ENCODE data around the gene HTR4.

Gene HTR4

DNA sequence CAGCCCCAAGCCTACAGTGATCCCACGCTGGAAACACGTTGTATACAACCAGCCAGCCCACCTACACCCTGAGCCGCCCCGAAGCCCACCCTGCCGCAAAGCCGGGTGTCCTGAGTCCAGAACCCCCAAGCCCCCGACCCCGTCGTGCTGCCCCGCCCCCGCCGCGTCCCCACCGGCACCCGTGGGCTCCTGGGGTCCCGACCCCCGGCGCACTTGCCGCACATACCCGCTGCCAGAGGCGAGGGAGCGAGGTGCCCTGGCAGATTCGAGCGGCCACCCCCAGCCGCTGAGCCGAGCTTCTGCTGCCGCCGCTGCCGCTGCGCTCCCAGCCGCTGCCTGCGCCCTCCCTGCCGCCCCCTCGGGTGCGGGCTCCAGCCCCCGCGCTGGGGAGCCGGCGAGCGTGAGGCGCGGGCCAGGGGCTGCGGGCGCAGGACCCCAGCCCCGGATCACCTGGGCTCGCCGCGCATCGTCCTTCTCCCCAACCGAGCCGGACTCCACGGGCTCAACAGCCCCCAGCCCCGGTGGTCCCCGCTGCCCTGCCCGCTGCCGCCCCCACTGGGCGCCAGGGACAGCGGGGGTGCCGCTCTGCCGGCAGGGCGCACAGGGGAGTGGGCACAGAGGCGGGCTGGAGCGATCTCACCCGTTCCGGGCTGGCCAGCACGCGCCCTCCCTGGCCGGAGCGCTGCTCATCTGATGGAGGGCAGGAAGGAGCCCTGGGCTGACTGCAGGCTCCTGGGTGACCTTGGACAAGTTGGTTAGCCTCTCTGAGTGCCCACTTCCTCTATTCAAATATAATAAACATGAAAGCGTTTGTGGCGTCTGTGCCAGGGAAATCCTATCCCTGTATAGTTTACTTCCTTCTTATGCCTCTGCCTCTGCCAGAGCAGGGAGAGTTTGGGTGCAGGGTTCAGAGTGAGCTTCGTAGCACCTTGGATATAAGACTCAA lies at the start of gene HTR4:
HTR4 (minus strand) TSS at position 692 of the 946 bp plus-strand sequence. CDS start 17,513 bp downstream, outside the sequence.
- H3K9me3 ChIP-seq (ENCODE audit: insufficient read depth, low read depth, low read length) = no peaks in the 10 kb centered on the region
- H3K4me1 ChIP-seq (ENCODE audit: insufficient read depth, low read length, poor library complexity, severe bottlenecking) = no peaks in the 10 kb centered on the region
- no peak for TF ChIP-seq CTCF (conservative IDR thresholded peaks at IDR 0.05; ENCODE audit: low read length)
- no peak for TF ChIP-seq EZH2phosphoT487 (IDR thresholded peaks at IDR 0.05; ENCODE audit: borderline replicate concordance)
- no peak within 1 kb of the TSS for H3K9ac ChIP-seq (ENCODE audit: low read depth, low read length, poor library complexity, severe bottlenecking)
- no peak within 1 kb of the TSS for H3K4me3 ChIP-seq (ENCODE audit: low read length, poor library complexity, severe bottlenecking)
- no peaks in the 10 kb centered on the region for H3K79me2 ChIP-seq (ENCODE audit: insufficient read depth, low read length)
- peaks cover 6% of the 10 kb centered on the region for H3K27me3 ChIP-seq (ENCODE audit: insufficient read depth, low read length, poor library complexity, severe bottlenecking)
- H2AFZ ChIP-seq (ENCODE audit: low read length) = no peak within 1 kb of the TSS
- no peaks in the 10 kb centered on the region for H4K20me1 ChIP-seq (ENCODE audit: insufficient read depth, low read length, poor library complexity, severe bottlenecking)
- H3K4me2 ChIP-seq (ENCODE audit: low read depth, low read length, poor library complexity, severe bottlenecking) = no peak within 1 kb of the TSS
- H3K36me3 ChIP-seq (ENCODE audit: insufficient read depth, low read length) = no peaks in the 10 kb centered on the region
- no peaks in the 10 kb centered on the region for H3K9me2 ChIP-seq (replicated peaks; ENCODE audit: low read depth, low read length)
- no peaks in the 10 kb centered on the region for H3F3A ChIP-seq (ENCODE audit: low read depth)

- H3K79me2 ChIP-seq (ENCODE audit: insufficient read depth, low read length) = no peaks in the 10 kb centered on the region
- H3K4me2 ChIP-seq (ENCODE audit: low read depth, low read length, poor library complexity, severe bottlenecking) = no peak overlapping the region
These were observed 47.8 kb upstream of the HTR4 start for GRCh38 chr5:148702019-148702596.

GRCh38 chr5:148699028-148699427 lies 44.7 kb upstream of the HTR4 start:
- H4K20me1 ChIP-seq (ENCODE audit: insufficient read depth, low read length, poor library complexity, severe bottlenecking) = no peaks in the 10 kb centered on the region
- H2AFZ ChIP-seq (ENCODE audit: low read length) = no peak overlapping the region
- no peaks in the 10 kb centered on the region for H3F3A ChIP-seq (ENCODE audit: low read depth)
- no peak overlapping the region for H3K9ac ChIP-seq (ENCODE audit: low read depth, low read length, poor library complexity, severe bottlenecking)
- H3K36me3 ChIP-seq (ENCODE audit: insufficient read depth, low read length) = no peaks in the 10 kb centered on the region
- H3K27me3 ChIP-seq (ENCODE audit: insufficient read depth, low read length, poor library complexity, severe bottlenecking) = no peaks in the 10 kb centered on the region
- no peak overlapping the region for H3K4me3 ChIP-seq (ENCODE audit: low read length, poor library complexity, severe bottlenecking)
- no peaks in the 10 kb centered on the region for H3K4me1 ChIP-seq (ENCODE audit: insufficient read depth, low read length, poor library complexity, severe bottlenecking)
- no peaks in the 10 kb centered on the region for H3K9me3 ChIP-seq (ENCODE audit: insufficient read depth, low read depth, low read length)
- TF ChIP-seq EZH2phosphoT487 (IDR thresholded peaks at IDR 0.05; ENCODE audit: borderline replicate concordance) = no peak
- no peak for TF ChIP-seq CTCF (conservative IDR thresholded peaks at IDR 0.05; ENCODE audit: low read length)
- no peak overlapping the region for H3K4me2 ChIP-seq (ENCODE audit: low read depth, low read length, poor library complexity, severe bottlenecking)
- H3K79me2 ChIP-seq (ENCODE audit: insufficient read depth, low read length) = no peaks in the 10 kb centered on the region
- no peaks in the 10 kb centered on the region for H3K9me2 ChIP-seq (replicated peaks; ENCODE audit: low read depth, low read length)

More at GRCh38 chr5:148702019-148702596, 47.8 kb upstream of the HTR4 start:
- Histone ChIP-seq H4K20me1 (ENCODE audit: insufficient read depth, low read length, poor library complexity, severe bottlenecking) (no peaks in the 10 kb centered on the region), H3K4me1 (ENCODE audit: insufficient read depth, low read length, poor library complexity, severe bottlenecking) (no peaks in the 10 kb centered on the region), H3K4me3 (ENCODE audit: low read length, poor library complexity, severe bottlenecking) (no peak overlapping the region), H3K9ac (ENCODE audit: low read depth, low read length, poor library complexity, severe bottlenecking) (no peak overlapping the region), H3K36me3 (ENCODE audit: insufficient read depth, low read length) (no peaks in the 10 kb centered on the region), H3F3A (ENCODE audit: low read depth) (no peaks in the 10 kb centered on the region), H2AFZ (ENCODE audit: low read length) (no peak overlapping the region), H3K9me3 (ENCODE audit: insufficient read depth, low read depth, low read length) (no peaks in the 10 kb centered on the region), H3K9me2 (replicated peaks; ENCODE audit: low read depth, low read length) (no peaks in the 10 kb centered on the region), H3K27me3 (ENCODE audit: insufficient read depth, low read length, poor library complexity, severe bottlenecking) (no peaks in the 10 kb centered on the region)
- TF ChIP-seq CTCF (conservative IDR thresholded peaks at IDR 0.05; ENCODE audit: low read length) = no peak
